Measurements from ENCODE around the gene ELN. TPM values are rescaled to one million over a fixed set of nuclear protein-coding genes. Genes with fewer than 3 reads are reported as not detected.

The ELN gene
- polyA plus RNA-seq, 1 donor: 54.4 TPM

- Histone ChIP-seq H3K27me3 (ENCODE audit: control insufficient read depth, insufficient read depth, low read length) (no peaks in the 10 kb centered on the region), H3K9me3 (ENCODE audit: control insufficient read depth, low read depth, low read length) (no peaks in the 10 kb centered on the region), H3K36me3 (ENCODE audit: control insufficient read depth, insufficient read depth, low read length) (peaks cover 13% of the 10 kb centered on the region), H3K4me1 (ENCODE audit: control insufficient read depth, insufficient read depth, low read length) (peaks cover 15% of the 10 kb centered on the region), H3K27ac (ENCODE audit: low read length) (peak overlapping the region; percentile 28), H3K4me3 (ENCODE audit: low read length) (peak overlapping the region; percentile 57)
- peak; percentile 18 to 42 for DNase-seq
- WGBS (ENCODE audit: insufficient coverage, low lambda C conversion rate): no CpG with 5 or more reads among the region's 32 CpGs
Observed at GRCh38 chr7:74094224-74095101, 66.5 kb downstream of the ELN start.

- WGBS (ENCODE audit: insufficient coverage, low lambda C conversion rate): no CpG with 5 or more reads among the region's 6 CpGs
- H3K4me1 ChIP-seq (ENCODE audit: control insufficient read depth, insufficient read depth, low read length): peaks cover 15% of the 10 kb centered on the region
- DNase-seq: no peak
- peaks cover 13% of the 10 kb centered on the region for H3K36me3 ChIP-seq (ENCODE audit: control insufficient read depth, insufficient read depth, low read length)
- H3K27ac ChIP-seq (ENCODE audit: low read length): no peak overlapping the region
- no peaks in the 10 kb centered on the region for H3K27me3 ChIP-seq (ENCODE audit: control insufficient read depth, insufficient read depth, low read length)
- H3K4me3 ChIP-seq (ENCODE audit: low read length): peak overlapping the region; percentile 57
- no peaks in the 10 kb centered on the region for H3K9me3 ChIP-seq (ENCODE audit: control insufficient read depth, low read depth, low read length)
Observed at GRCh38 chr7:74095135-74095534, 67.2 kb downstream of the ELN start.

GRCh38 chr7:74097937-74098614 lies 70.1 kb downstream of the ELN start:
- Histone ChIP-seq H3K27me3 (ENCODE audit: control insufficient read depth, insufficient read depth, low read length) (no peaks in the 10 kb centered on the region), H3K36me3 (ENCODE audit: control insufficient read depth, insufficient read depth, low read length) (peaks cover 18% of the 10 kb centered on the region), H3K9me3 (ENCODE audit: control insufficient read depth, low read depth, low read length) (no peaks in the 10 kb centered on the region), H3K4me3 (ENCODE audit: low read length) (no peak overlapping the region), H3K4me1 (ENCODE audit: control insufficient read depth, insufficient read depth, low read length) (peaks cover 15% of the 10 kb centered on the region), H3K27ac (ENCODE audit: low read length) (no peak overlapping the region)
- whole genome bisulfite sequencing (ENCODE audit: insufficient coverage, low lambda C conversion rate): no CpG with 5 or more reads among the region's 11 CpGs
- DNase-seq: no peak

GRCh38 chr7:74099031-74099430 lies 71.1 kb downstream of the ELN start:
- H3K27me3 ChIP-seq (ENCODE audit: control insufficient read depth, insufficient read depth, low read length): no peaks in the 10 kb centered on the region
- H3K9me3 ChIP-seq (ENCODE audit: control insufficient read depth, low read depth, low read length): no peaks in the 10 kb centered on the region
- H3K36me3 ChIP-seq (ENCODE audit: control insufficient read depth, insufficient read depth, low read length): peaks cover 21% of the 10 kb centered on the region
- DNase-seq: no peak
- H3K4me3 ChIP-seq (ENCODE audit: low read length): no peak overlapping the region
- H3K27ac ChIP-seq (ENCODE audit: low read length): no peak overlapping the region
- H3K4me1 ChIP-seq (ENCODE audit: control insufficient read depth, insufficient read depth, low read length): peaks cover 13% of the 10 kb centered on the region
- no CpG with 5 or more reads among the region's 17 CpGs for WGBS (ENCODE audit: insufficient coverage, low lambda C conversion rate)

DNA sequence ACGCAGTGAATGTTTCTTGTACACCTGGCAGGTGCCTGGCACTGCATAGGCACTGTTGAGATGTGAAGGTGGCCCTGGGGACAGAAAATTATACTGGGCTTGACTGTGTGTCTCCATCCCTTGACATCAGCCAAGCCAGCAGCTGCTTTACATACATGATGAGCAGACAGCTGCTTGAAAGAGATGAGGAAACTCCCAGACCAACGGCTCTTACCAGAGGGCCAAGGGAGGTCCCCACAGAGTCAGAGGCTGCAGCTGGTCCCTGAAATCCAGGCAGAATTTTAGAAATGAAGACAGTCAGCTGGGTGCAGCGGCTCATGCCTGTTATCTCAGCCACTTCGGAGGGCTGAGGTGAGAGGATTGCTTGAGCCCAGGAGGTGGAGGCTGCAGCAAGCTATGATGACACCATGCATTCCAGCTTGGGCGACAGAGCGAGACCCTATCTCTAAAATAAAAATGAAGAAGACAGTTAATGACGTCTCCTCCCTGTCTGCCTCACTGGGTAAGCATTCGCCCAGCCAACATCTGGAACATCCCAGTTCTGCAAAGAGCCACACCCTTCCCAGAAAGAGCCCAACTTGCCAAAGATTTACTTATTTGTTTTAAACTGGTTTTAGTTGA lies 73.2 kb downstream of the ELN start:
- no peaks in the 10 kb centered on the region for H3K4me1 ChIP-seq (ENCODE audit: control insufficient read depth, insufficient read depth, low read length)
- no peak for DNase-seq
- WGBS (ENCODE audit: insufficient coverage, low lambda C conversion rate): no CpG with 5 or more reads among the region's 8 CpGs
- H3K9me3 ChIP-seq (ENCODE audit: control insufficient read depth, low read depth, low read length): no peaks in the 10 kb centered on the region
- H3K4me3 ChIP-seq (ENCODE audit: low read length): no peak overlapping the region
- H3K27ac ChIP-seq (ENCODE audit: low read length): no peak overlapping the region
- no peaks in the 10 kb centered on the region for H3K27me3 ChIP-seq (ENCODE audit: control insufficient read depth, insufficient read depth, low read length)
- H3K36me3 ChIP-seq (ENCODE audit: control insufficient read depth, insufficient read depth, low read length): peaks cover 31% of the 10 kb centered on the region

- peaks cover 34% of the 10 kb centered on the region for H3K36me3 ChIP-seq (ENCODE audit: control insufficient read depth, insufficient read depth, low read length)
- no peaks in the 10 kb centered on the region for H3K27me3 ChIP-seq (ENCODE audit: control insufficient read depth, insufficient read depth, low read length)
- no CpG with 5 or more reads among the region's 6 CpGs for WGBS (ENCODE audit: insufficient coverage, low lambda C conversion rate)
- H3K27ac ChIP-seq (ENCODE audit: low read length): no peak overlapping the region
- no peaks in the 10 kb centered on the region for H3K4me1 ChIP-seq (ENCODE audit: control insufficient read depth, insufficient read depth, low read length)
- no peaks in the 10 kb centered on the region for H3K9me3 ChIP-seq (ENCODE audit: control insufficient read depth, low read depth, low read length)
- DNase-seq: no peak
- H3K4me3 ChIP-seq (ENCODE audit: low read length): no peak overlapping the region
Observed at GRCh38 chr7:74103219-74103772, 75.3 kb downstream of the ELN start.

DNA sequence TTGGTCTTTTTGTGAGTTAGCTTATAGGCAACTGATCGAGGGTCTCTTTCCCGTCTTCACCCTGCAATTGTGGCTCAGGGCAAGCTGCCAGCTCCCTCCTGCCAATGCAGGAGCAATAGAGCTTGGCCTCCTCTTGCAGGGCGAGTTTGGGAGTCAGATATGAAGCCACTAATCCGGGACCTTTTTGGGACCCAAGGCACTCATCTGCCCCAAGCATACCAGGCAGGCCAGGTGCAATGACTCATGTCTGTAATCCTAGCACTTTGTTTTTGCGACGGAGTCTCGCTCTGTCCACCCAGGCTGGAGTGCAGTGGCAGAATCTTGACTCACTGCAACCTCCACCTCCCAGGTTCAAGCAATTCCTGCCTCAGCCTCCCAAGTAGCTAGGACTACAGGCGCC lies 76.7 kb downstream of the ELN start:
- H3K27me3 ChIP-seq (ENCODE audit: control insufficient read depth, insufficient read depth, low read length): no peaks in the 10 kb centered on the region
- no peaks in the 10 kb centered on the region for H3K9me3 ChIP-seq (ENCODE audit: control insufficient read depth, low read depth, low read length)
- H3K27ac ChIP-seq (ENCODE audit: low read length): no peak overlapping the region
- WGBS (ENCODE audit: insufficient coverage, low lambda C conversion rate): no CpG with 5 or more reads among the region's 8 CpGs
- no peak for DNase-seq
- no peak overlapping the region for H3K4me3 ChIP-seq (ENCODE audit: low read length)
- H3K36me3 ChIP-seq (ENCODE audit: control insufficient read depth, insufficient read depth, low read length): peaks cover 40% of the 10 kb centered on the region
- no peaks in the 10 kb centered on the region for H3K4me1 ChIP-seq (ENCODE audit: control insufficient read depth, insufficient read depth, low read length)

DNA sequence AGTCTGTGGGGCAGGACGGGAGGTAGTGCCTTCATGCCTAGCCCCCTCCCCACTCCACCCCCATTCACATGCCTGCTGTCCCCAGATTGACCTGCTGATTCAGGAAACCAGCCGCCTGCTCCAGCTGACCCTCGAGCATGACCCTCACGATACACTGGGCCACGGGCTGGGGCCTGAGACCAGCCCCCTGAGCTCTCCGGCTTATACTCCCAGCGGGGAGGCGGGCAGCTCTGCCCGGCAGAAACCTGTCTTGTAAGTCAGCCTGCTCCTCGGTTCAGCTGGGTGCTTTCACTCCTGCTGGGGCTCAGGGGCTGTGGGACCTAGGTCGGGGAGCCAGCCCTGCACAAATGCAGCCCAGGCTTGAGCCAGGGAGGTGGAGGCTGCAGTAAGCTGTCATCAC lies 78.0 kb downstream of the ELN start:
- no peaks in the 10 kb centered on the region for H3K27me3 ChIP-seq (ENCODE audit: control insufficient read depth, insufficient read depth, low read length)
- DNase-seq: no peak
- no peaks in the 10 kb centered on the region for H3K4me1 ChIP-seq (ENCODE audit: control insufficient read depth, insufficient read depth, low read length)
- no peak overlapping the region for H3K4me3 ChIP-seq (ENCODE audit: low read length)
- no peak overlapping the region for H3K27ac ChIP-seq (ENCODE audit: low read length)
- no CpG with 5 or more reads among the region's 11 CpGs for WGBS (ENCODE audit: insufficient coverage, low lambda C conversion rate)
- peaks cover 41% of the 10 kb centered on the region for H3K36me3 ChIP-seq (ENCODE audit: control insufficient read depth, insufficient read depth, low read length)
- no peaks in the 10 kb centered on the region for H3K9me3 ChIP-seq (ENCODE audit: control insufficient read depth, low read depth, low read length)

GRCh38 chr7:74106846-74107245 lies 78.9 kb downstream of the ELN start:
- Histone ChIP-seq H3K36me3 (ENCODE audit: control insufficient read depth, insufficient read depth, low read length) (peaks cover 44% of the 10 kb centered on the region), H3K27me3 (ENCODE audit: control insufficient read depth, insufficient read depth, low read length) (no peaks in the 10 kb centered on the region), H3K4me1 (ENCODE audit: control insufficient read depth, insufficient read depth, low read length) (no peaks in the 10 kb centered on the region), H3K27ac (ENCODE audit: low read length) (no peak overlapping the region), H3K4me3 (ENCODE audit: low read length) (no peak overlapping the region), H3K9me3 (ENCODE audit: control insufficient read depth, low read depth, low read length) (no peaks in the 10 kb centered on the region)
- WGBS (ENCODE audit: insufficient coverage, low lambda C conversion rate): no CpG with 5 or more reads among the region's 18 CpGs
- no peak for DNase-seq

DNA sequence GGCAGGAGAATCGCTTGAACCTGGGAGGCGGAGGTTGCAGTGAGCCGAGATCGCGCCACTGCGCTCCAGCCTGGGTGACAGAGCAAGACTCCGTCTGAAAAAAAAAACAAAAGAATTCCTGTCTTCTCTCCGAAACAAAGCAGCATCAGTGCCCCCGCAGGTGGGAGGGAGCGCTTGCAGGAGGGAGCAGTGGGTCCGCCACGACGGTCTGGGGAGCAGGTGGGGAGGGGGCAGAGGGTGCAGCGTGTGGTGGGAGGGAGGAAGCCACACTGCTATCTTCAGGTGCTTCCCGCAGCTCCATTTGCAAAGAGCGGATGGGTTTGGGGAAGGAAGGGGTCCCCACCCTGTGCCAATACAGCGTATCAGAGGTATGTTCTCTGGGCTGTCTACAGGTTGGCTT lies 87.4 kb downstream of the ELN start:
- Histone ChIP-seq H3K36me3 (ENCODE audit: control insufficient read depth, insufficient read depth, low read length) (peaks cover 17% of the 10 kb centered on the region), H3K27me3 (ENCODE audit: control insufficient read depth, insufficient read depth, low read length) (no peaks in the 10 kb centered on the region)
- no CpG with 5 or more reads among the region's 17 CpGs for WGBS (ENCODE audit: insufficient coverage, low lambda C conversion rate)

More for the DNA sequence above, 87.4 kb downstream of the ELN start:
- DNase-seq: no peak
- Histone ChIP-seq H3K4me3 (ENCODE audit: low read length) (no peak overlapping the region), H3K27ac (ENCODE audit: low read length) (no peak overlapping the region), H3K4me1 (ENCODE audit: control insufficient read depth, insufficient read depth, low read length) (no peaks in the 10 kb centered on the region), H3K9me3 (ENCODE audit: control insufficient read depth, low read depth, low read length) (no peaks in the 10 kb centered on the region)
